Neural cell (in vitro differentiated cells): ENCODE measurements around the gene WDR37. TPM values are rescaled to one million over a fixed set of nuclear protein-coding genes. Genes with fewer than 3 reads are reported as not detected.

Experiments used
- H2AFZ ChIP-seq: fragments of 200-600, 300-800 bp; sonication (generic), shearing (Covaris generic); 2 replicates; pipeline ENCODE4 v1.6.0; 2014; ENCODE audit warnings: low read depth, mild to moderate bottlenecking, antibody characterized with exemption, low read length, moderate library complexity
- H3F3A ChIP-seq: fragments of 200-600 bp; shearing (Covaris generic); 2 replicates; pipeline ENCODE4 v1.6.1; 2016; ENCODE audit warnings: mild to moderate bottlenecking, moderate library complexity, mixed read lengths, antibody characterized with exemption, low read length; ENCODE audit not compliant: insufficient read depth, poor library complexity, severe bottlenecking
- H3K27ac ChIP-seq: fragments of 200-600, 300-800 bp; sonication (generic), shearing (Covaris generic); 2 replicates; pipeline ENCODE4 v1.5.1; 2014; ENCODE audit warnings: mild to moderate bottlenecking, low read length, moderate library complexity
- H3K27me3 ChIP-seq: fragments of 300-800, 200-600 bp; sonication (generic), shearing (Covaris generic); 2 replicates; pipeline ENCODE4 v1.6.0; 2014; ENCODE audit warnings: mild to moderate bottlenecking, low read depth, low read length, moderate library complexity; ENCODE audit not compliant: insufficient read depth
- H3K36me3 ChIP-seq: fragments of 300-800, 200-600 bp; sonication (generic), shearing (Covaris generic); 2 replicates; pipeline ENCODE4 v1.5.1; 2014; ENCODE audit warnings: mild to moderate bottlenecking, antibody characterized with exemption, low read length, moderate library complexity; ENCODE audit not compliant: insufficient read depth
- H3K4me2 ChIP-seq: fragments of 300-800, 200-600 bp; sonication (generic), shearing (Covaris generic); 2 replicates; pipeline ENCODE4 v1.6.0; 2014; ENCODE audit warnings: mild to moderate bottlenecking, low read length
- H3K4me3 ChIP-seq: fragments of 300-800, 200-600 bp; sonication (generic), shearing (Covaris generic); 2 replicates; pipeline ENCODE4 v1.5.1; 2014; ENCODE audit warnings: mild to moderate bottlenecking, low read length, moderate library complexity
- H3K79me2 ChIP-seq: fragments of 200-600 bp; shearing (Covaris generic); replicated peaks from 2 replicates; pipeline ENCODE4 v1.6.0; 2014; ENCODE audit warnings: mild to moderate bottlenecking, low read length, moderate library complexity; ENCODE audit not compliant: insufficient read depth
- H3K9ac ChIP-seq: fragments of 300-800, 200-600 bp; sonication (generic), shearing (Covaris generic); 2 replicates; pipeline ENCODE4 v1.6.1; 2016; ENCODE audit warnings: mild to moderate bottlenecking, low read length, mixed read lengths
- H3K9me2 ChIP-seq: fragments of 200-600 bp; shearing (Covaris generic); 2 replicates; pipeline ENCODE4 v1.6.1; 2016; ENCODE audit warnings: mild to moderate bottlenecking, low read length, mixed read lengths; ENCODE audit not compliant: insufficient read depth
- H3K9me3 ChIP-seq: fragments of 200-600, 300-800 bp; sonication (generic), shearing (Covaris generic); 2 replicates; pipeline ENCODE4 v1.6.1; 2016; ENCODE audit warnings: mild to moderate bottlenecking, mixed run types, low read length, moderate library complexity, mixed read lengths
- H4K20me1 ChIP-seq: fragments of 200-600 bp; shearing (Covaris generic); 2 replicates; pipeline ENCODE4 v1.6.1; 2016; ENCODE audit warnings: mild to moderate bottlenecking, mixed run types; ENCODE audit not compliant: insufficient read depth
- CTCF ChIP-seq: fragments of 450-650 bp; IDR thresholded peaks from 2 replicates; pipeline ENCODE4 v1.5.1; 2014; ENCODE audit warnings: antibody characterized with exemption, mild to moderate bottlenecking, moderate library complexity; ENCODE audit not compliant: poor library complexity, severe bottlenecking
- EP300 ChIP-seq: fragments of 450-650 bp; conservative IDR thresholded peaks from 2 replicates; pipeline ENCODE4 v1.6.1; 2014; ENCODE audit warnings: antibody characterized with exemption, mild to moderate bottlenecking, moderate library complexity; ENCODE audit not compliant: poor library complexity, severe bottlenecking
- EZH2 ChIP-seq: fragments of 200-600, 300-800 bp; shearing (Covaris generic), sonication (generic); IDR thresholded peaks from 2 replicates; pipeline ENCODE4 v1.6.1; 2014; ENCODE audit warnings: antibody characterized with exemption, low read length, borderline replicate concordance, mild to moderate bottlenecking; ENCODE audit not compliant: insufficient read depth, poor library complexity, severe bottlenecking
- MXI1 ChIP-seq: fragments of 450-650 bp; conservative IDR thresholded peaks from 2 replicates; pipeline ENCODE4 v1.6.1; 2014; ENCODE audit warnings: antibody characterized with exemption, mild to moderate bottlenecking; ENCODE audit not compliant: poor library complexity, severe bottlenecking
- POLR2AphosphoS5 ChIP-seq: IDR thresholded peaks from 2 replicates; pipeline ENCODE4 v1.6.1; 2012
- RAD21 ChIP-seq: fragments of 450-650 bp; conservative IDR thresholded peaks from 2 replicates; pipeline ENCODE4 v1.6.1; 2014; ENCODE audit warnings: antibody characterized with exemption, mild to moderate bottlenecking, moderate library complexity
- REST ChIP-seq: IDR thresholded peaks from 2 replicates; pipeline ENCODE4 v1.6.1; 2012; ENCODE audit warnings: borderline replicate concordance
- SMC3 ChIP-seq: fragments of 450-650 bp; conservative IDR thresholded peaks from 2 replicates; pipeline ENCODE4 v1.6.1; 2014; ENCODE audit warnings: antibody characterized with exemption, mild to moderate bottlenecking, moderate library complexity; ENCODE audit not compliant: poor library complexity
- TAF1 ChIP-seq: IDR thresholded peaks from 2 replicates; pipeline ENCODE4 v1.6.1; 2012; ENCODE audit warnings: low read depth
- polyA plus RNA-seq: library from polyadenylated mRNA; depleted of rRNA; stranded (reverse); fragments of >200 nt; gene quantifications from 2 replicates; pipeline ENCODE4 v1.2.3, GENCODE V29; 2014

WDR37 gene
- polyA plus RNA-seq, 1 donor from 2014 or later = 32.3 TPM

- no peaks in the 10 kb centered on the region for H3K9me2 ChIP-seq
- H2AFZ ChIP-seq = no peak overlapping the region
- no peak overlapping the region for H3K27ac ChIP-seq
- no peaks in the 10 kb centered on the region for H3K27me3 ChIP-seq
- H3K4me2 ChIP-seq = no peak overlapping the region
- no peak overlapping the region for H3K9ac ChIP-seq
- H3K4me3 ChIP-seq = no peak overlapping the region
- no peaks in the 10 kb centered on the region for H3K79me2 ChIP-seq
- H3K9me3 ChIP-seq = no peaks in the 10 kb centered on the region
- H3K36me3 ChIP-seq = peaks cover 7% of the 10 kb centered on the region
- TF ChIP-seq MXI1 (no peak), RAD21 (no peak), REST (no peak), POLR2AphosphoS5 (no peak), CTCF (no peak), TAF1 (no peak), SMC3 (no peak), EZH2 (no peak), EP300 (no peak)
- H3F3A ChIP-seq = no peaks in the 10 kb centered on the region
- no peaks in the 10 kb centered on the region for H4K20me1 ChIP-seq
These were observed 28.1 kb downstream of the WDR37 start for GRCh38 chr10:1084011-1084950.

- H3K4me3 ChIP-seq = no peak overlapping the region
- H3K27me3 ChIP-seq = no peaks in the 10 kb centered on the region
- no peaks in the 10 kb centered on the region for H3K9me2 ChIP-seq
- no peak for TF ChIP-seq POLR2AphosphoS5
- TF ChIP-seq CTCF = no peak
- TF ChIP-seq EZH2 = no peak
- no peak for TF ChIP-seq SMC3
- TF ChIP-seq TAF1 = no peak
- TF ChIP-seq RAD21 = no peak
- TF ChIP-seq REST = no peak
- TF ChIP-seq EP300 = no peak
- no peak for TF ChIP-seq MXI1
- H4K20me1 ChIP-seq = no peaks in the 10 kb centered on the region
- no peak overlapping the region for H3K27ac ChIP-seq
- no peak overlapping the region for H3K4me2 ChIP-seq
- peaks cover 3% of the 10 kb centered on the region for H3K36me3 ChIP-seq
- H3K9me3 ChIP-seq = no peaks in the 10 kb centered on the region
- H2AFZ ChIP-seq = no peak overlapping the region
- no peaks in the 10 kb centered on the region for H3K79me2 ChIP-seq
- no peaks in the 10 kb centered on the region for H3F3A ChIP-seq
- no peak overlapping the region for H3K9ac ChIP-seq
These were observed 29.1 kb downstream of the WDR37 start for GRCh38 chr10:1085258-1085657.
